ENCODE results near the gene PRR3. TPM values are rescaled to one million over a fixed set of nuclear protein-coding genes. Genes with fewer than 3 reads are reported as not detected.

PRR3 gene
- total RNA-seq, 2 experiments from 2014 or later, result 16.0 to 22.2 TPM

- H3K9me3 Mint-ChIP-seq, result no peaks in the 10 kb centered on the region
- DNase-seq, result no peak
- no peak overlapping the region for H3K4me3 Mint-ChIP-seq
- no peak overlapping the region for H3K27ac Mint-ChIP-seq
- H3K36me3 Mint-ChIP-seq (ENCODE audit: low read depth), result peaks cover 24% of the 10 kb centered on the region
- no peaks in the 10 kb centered on the region for H3K27me3 Mint-ChIP-seq
- POLR2A ChIA-PET, result no interaction called here
- CTCF ChIA-PET, result interaction anchor here (0.6 to 1.3 kb wide), 7 partner anchors 8 to 109 kb away, joined by 3 to 4 read pairs (median 3); partner anchors contain the start of gene ABCF1
- H3K4me1 Mint-ChIP-seq, result peaks cover 28% of the 10 kb centered on the region
Observed at GRCh38 chr6:30562470-30563425, 5.7 kb downstream of the PRR3 start.

DNA sequence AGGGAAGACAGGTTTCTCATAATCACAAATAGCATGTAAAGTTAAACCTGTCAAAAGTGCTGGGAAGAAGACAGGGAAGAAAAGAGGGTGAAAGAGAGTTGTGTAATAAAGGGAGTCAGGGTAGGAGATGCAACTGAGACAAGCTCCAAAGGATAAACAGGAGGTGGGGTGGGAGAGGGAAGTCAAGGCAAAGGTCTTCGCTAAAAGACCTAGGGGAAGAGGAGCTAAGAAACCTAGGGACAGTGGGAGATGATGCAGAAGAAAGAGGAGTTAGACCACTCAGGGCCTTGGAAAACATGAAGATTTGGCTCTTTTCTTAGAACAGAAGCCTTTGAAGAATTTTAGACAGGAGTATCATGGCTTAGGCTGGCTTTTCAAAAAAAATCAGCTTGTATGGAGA lies 7.0 kb downstream of the PRR3 start:
- DNase-seq, result no peak
- ChIA-PET POLR2A (no interaction called here), CTCF (interaction anchor here (0.6 to 1.3 kb wide), 5 partner anchors 13 to 111 kb away, joined by 3 to 4 read pairs (median 3); no protein-coding TSS in a partner anchor)
- no peaks in the 10 kb centered on the region for H3K9me3 Mint-ChIP-seq
- H3K27me3 Mint-ChIP-seq, result no peaks in the 10 kb centered on the region
- no peak overlapping the region for H3K4me3 Mint-ChIP-seq
- peaks cover 21% of the 10 kb centered on the region for H3K4me1 Mint-ChIP-seq
- no peak overlapping the region for H3K27ac Mint-ChIP-seq
- H3K36me3 Mint-ChIP-seq (ENCODE audit: low read depth), result peaks cover 21% of the 10 kb centered on the region

- H3K36me3 Mint-ChIP-seq (ENCODE audit: low read depth), result peaks cover 15% of the 10 kb centered on the region
- CTCF ChIA-PET, result interaction anchor here (0.6 to 1.4 kb wide), 3 partner anchors 22 to 120 kb away, joined by 3 to 4 read pairs (median 3); no protein-coding TSS in a partner anchor
- H3K27ac Mint-ChIP-seq, result no peak overlapping the region
- H3K27me3 Mint-ChIP-seq, result no peaks in the 10 kb centered on the region
- DNase-seq, result no peak
- POLR2A ChIA-PET, result interaction anchor here (0.6 kb wide), 1 partner anchor 52 kb away, joined by 3 read pairs; the partner anchor contains the start of gene MRPS18B
- no peaks in the 10 kb centered on the region for H3K9me3 Mint-ChIP-seq
- H3K4me1 Mint-ChIP-seq, result peaks cover 26% of the 10 kb centered on the region
- no peak overlapping the region for H3K4me3 Mint-ChIP-seq
Observed at GRCh38 chr6:30565772-30566171, 8.7 kb downstream of the PRR3 start.

DNA sequence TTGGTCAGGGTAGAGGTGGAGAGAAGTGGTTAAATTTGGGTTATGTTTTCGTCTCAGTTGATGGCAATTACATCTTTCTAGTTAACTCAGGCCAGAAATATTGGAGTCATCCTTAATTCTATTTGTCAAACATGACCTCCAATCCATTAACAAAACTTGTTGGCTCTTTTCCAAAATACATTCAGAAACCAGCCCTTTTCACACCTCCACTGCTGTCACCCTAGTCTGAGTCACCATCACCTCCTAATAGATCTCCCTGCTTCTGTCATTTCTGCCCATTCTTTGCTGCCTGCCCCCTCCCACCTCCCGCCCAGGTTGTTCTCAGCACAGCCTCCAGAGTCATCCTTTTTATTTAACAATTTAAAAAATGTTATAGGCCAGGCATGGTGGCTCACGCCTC lies 11.2 kb downstream of the PRR3 start:
- Mint-ChIP-seq H3K27me3 (no peaks in the 10 kb centered on the region), H3K4me3 (no peak overlapping the region), H3K9me3 (no peaks in the 10 kb centered on the region), H3K27ac (no peak overlapping the region), H3K36me3 (ENCODE audit: low read depth) (peaks cover 7% of the 10 kb centered on the region), H3K4me1 (peaks cover 44% of the 10 kb centered on the region)
- CTCF ChIA-PET, result interaction anchor here (0.9 kb wide), 1 partner anchor 12 kb away, joined by 3 read pairs; no protein-coding TSS in a partner anchor
- POLR2A ChIA-PET, result no interaction called here
- DNase-seq, result no peak

- Mint-ChIP-seq H3K9me3 (no peaks in the 10 kb centered on the region), H3K27ac (peak overlapping the region; percentile 97), H3K4me1 (peaks cover 61% of the 10 kb centered on the region), H3K27me3 (no peaks in the 10 kb centered on the region), H3K4me3 (peak overlapping the region; percentile 94), H3K36me3 (ENCODE audit: low read depth) (peaks cover 13% of the 10 kb centered on the region)
- no peak for DNase-seq
- CTCF ChIA-PET, result interaction anchor here (0.6 to 2.1 kb wide), 4 partner anchors 10 to 38 kb away, joined by 3 to 10 read pairs (median 5); partner anchors contain the start of gene PRR3
- POLR2A ChIA-PET, result interaction anchor here (0.6 to 2.4 kb wide), 3 partner anchors 13 to 849 kb away, joined by 4 to 8 read pairs (median 4); partner anchors contain the start of genes GNL1 and PRR3
Observed at GRCh38 chr6:30570263-30570662, 13.2 kb downstream of the PRR3 start.

DNA sequence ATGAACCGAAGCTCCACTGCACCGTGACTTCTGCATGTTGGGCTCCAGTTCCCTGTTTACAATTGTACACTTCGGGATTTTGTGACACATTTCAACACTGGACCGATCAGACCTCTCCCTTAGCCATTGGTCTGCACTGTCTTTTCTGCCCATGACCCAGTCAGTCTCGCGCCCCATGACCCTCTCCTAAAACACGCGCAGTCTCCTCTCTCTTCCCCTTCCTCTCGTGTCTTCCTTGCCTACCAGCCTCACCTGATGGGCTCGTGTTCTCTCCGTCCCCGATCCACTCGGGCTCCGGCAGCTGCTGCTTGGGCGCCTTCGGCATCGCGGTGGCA lies 13.6 kb downstream of the PRR3 start:
- H3K27me3 Mint-ChIP-seq, result no peaks in the 10 kb centered on the region
- peak overlapping the region; percentile 94 for H3K4me3 Mint-ChIP-seq
- POLR2A ChIA-PET, result interaction anchor here (0.6 to 2.4 kb wide), 4 partner anchors 14 to 849 kb away, joined by 4 to 8 read pairs (median 4); partner anchors contain the start of genes GNL1 and PRR3
- DNase-seq, result no peak
- CTCF ChIA-PET, result interaction anchor here (0.6 to 2.1 kb wide), 11 partner anchors 8 to 274 kb away, joined by 3 to 10 read pairs (median 4); partner anchors contain the start of gene PRR3
- H3K36me3 Mint-ChIP-seq (ENCODE audit: low read depth), result peaks cover 13% of the 10 kb centered on the region
- H3K9me3 Mint-ChIP-seq, result no peaks in the 10 kb centered on the region
- H3K27ac Mint-ChIP-seq, result peak overlapping the region; percentile 97
- H3K4me1 Mint-ChIP-seq, result peaks cover 60% of the 10 kb centered on the region

DNA sequence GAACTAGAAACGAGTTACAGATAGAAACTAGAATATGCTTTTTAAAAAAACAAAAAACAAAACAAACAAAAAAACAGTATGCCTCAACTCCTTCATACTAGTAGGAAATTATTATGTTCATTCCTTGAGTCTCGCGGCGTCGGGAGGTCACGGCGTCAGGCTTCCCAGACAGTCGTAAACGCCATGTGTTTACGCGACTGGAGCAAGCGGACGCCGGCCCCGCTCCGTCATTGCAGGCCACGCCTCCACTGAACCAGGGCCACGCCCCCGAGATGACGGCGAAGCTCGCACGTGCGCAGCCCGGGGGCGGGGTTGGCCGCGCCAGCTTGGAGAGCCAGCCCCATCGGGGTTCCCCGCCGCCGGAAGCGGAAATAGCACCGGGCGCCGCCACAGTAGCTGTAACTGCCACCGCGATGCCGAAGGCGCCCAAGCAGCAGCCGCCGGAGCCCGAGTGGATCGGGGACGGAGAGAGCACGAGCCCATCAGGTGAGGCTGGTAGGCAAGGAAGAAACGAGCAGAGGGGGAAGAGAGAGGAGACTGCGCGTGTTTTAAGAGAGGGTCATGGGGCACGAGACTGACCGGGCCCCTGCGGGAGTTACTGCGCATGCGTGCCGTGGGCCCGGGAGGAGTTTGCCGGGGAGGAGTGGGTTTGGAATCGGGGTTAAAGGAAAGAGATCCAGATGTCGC lies 14.1 kb downstream of the PRR3 start, which contains the start of gene ABCF1:
TSS of gene ABCF1 (plus strand) at position 368 of the 687 bp plus-strand sequence. CDS start at position 414, 46 bp downstream.
- H3K4me1 Mint-ChIP-seq, result peaks cover 59% of the 10 kb centered on the region
- POLR2A ChIA-PET, result interaction anchor here (0.6 to 2.4 kb wide), 5 partner anchors 14 to 850 kb away, joined by 4 to 8 read pairs (median 4); partner anchors contain the start of genes GNL1 and PRR3
- H3K9me3 Mint-ChIP-seq, result no peaks in the 10 kb centered on the region
- peak; percentile 99 for DNase-seq
- no peaks in the 10 kb centered on the region for H3K27me3 Mint-ChIP-seq
- CTCF ChIA-PET, result interaction anchor here (0.6 to 1.7 kb wide), 11 partner anchors 9 to 273 kb away, joined by 3 to 10 read pairs (median 4); partner anchors contain the start of gene ATAT1
- H3K4me3 Mint-ChIP-seq, result peak within 1 kb of the TSS; percentile 94
- H3K27ac Mint-ChIP-seq, result peak within 1 kb of the TSS; percentile 97
- H3K36me3 Mint-ChIP-seq (ENCODE audit: low read depth), result peaks cover 13% of the 10 kb centered on the region

- peaks cover 18% of the 10 kb centered on the region for H3K36me3 Mint-ChIP-seq (ENCODE audit: low read depth)
- ChIA-PET CTCF (interaction anchor here (0.8 to 1.7 kb wide), 10 partner anchors 9 to 273 kb away, joined by 3 to 10 read pairs (median 4); partner anchors contain the start of gene ATAT1), POLR2A (interaction anchor here (0.6 to 2.4 kb wide), 3 partner anchors 15 to 79 kb away, joined by 4 to 8 read pairs (median 4); partner anchors contain the start of genes GNL1 and PRR3)
- H3K27ac Mint-ChIP-seq, result peak overlapping the region; percentile 97
- peaks cover 63% of the 10 kb centered on the region for H3K4me1 Mint-ChIP-seq
- no peaks in the 10 kb centered on the region for H3K27me3 Mint-ChIP-seq
- no peaks in the 10 kb centered on the region for H3K9me3 Mint-ChIP-seq
- DNase-seq, result no peak
- peak overlapping the region; percentile 94 for H3K4me3 Mint-ChIP-seq
Observed at GRCh38 chr6:30571762-30572082, 14.6 kb downstream of the PRR3 start.

- no peak for DNase-seq
- Mint-ChIP-seq H3K36me3 (ENCODE audit: low read depth) (peaks cover 22% of the 10 kb centered on the region), H3K4me1 (peaks cover 63% of the 10 kb centered on the region), H3K27ac (peak overlapping the region; percentile 97), H3K27me3 (no peaks in the 10 kb centered on the region), H3K4me3 (peak overlapping the region; percentile 94), H3K9me3 (no peaks in the 10 kb centered on the region)
- CTCF ChIA-PET, result no interaction called here
- POLR2A ChIA-PET, result no interaction called here
Observed at GRCh38 chr6:30572148-30572547, 15.1 kb downstream of the PRR3 start.

DNA sequence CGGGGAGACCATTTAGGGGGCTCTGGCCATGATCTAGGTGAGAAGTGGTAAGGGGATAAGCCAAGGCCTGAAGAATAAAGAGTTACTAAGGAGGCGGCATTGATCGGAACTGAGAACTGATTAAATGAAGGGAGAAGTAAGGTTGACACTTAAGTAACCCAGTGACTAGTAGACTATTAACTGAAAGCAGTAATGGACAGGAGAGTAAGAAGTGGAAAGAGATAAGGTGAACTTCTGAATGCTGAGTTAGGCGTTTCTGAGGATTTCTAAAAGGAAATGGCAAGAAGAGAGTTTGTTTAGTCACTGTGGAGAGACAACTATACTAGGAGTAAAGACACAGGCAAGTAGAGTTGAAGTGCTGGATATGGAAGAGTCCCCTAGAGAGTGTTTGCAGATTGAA lies 16.0 kb downstream of the PRR3 start:
- Mint-ChIP-seq H3K4me3 (peak overlapping the region; percentile 94), H3K27me3 (no peaks in the 10 kb centered on the region), H3K4me1 (peaks cover 61% of the 10 kb centered on the region), H3K36me3 (ENCODE audit: low read depth) (peaks cover 32% of the 10 kb centered on the region), H3K27ac (peak overlapping the region; percentile 6), H3K9me3 (no peaks in the 10 kb centered on the region)
- POLR2A ChIA-PET, result no interaction called here
- DNase-seq, result no peak
- CTCF ChIA-PET, result interaction anchor here (0.7 to 1.3 kb wide), 2 partner anchors 40 to 45 kb away, joined by 3 read pairs; no protein-coding TSS in a partner anchor

GRCh38 chr6:30578051-30578450 lies 21.0 kb downstream of the PRR3 start:
- no peaks in the 10 kb centered on the region for H3K27me3 Mint-ChIP-seq
- H3K4me3 Mint-ChIP-seq, result no peak overlapping the region
- H3K9me3 Mint-ChIP-seq, result no peaks in the 10 kb centered on the region
- H3K36me3 Mint-ChIP-seq (ENCODE audit: low read depth), result peaks cover 61% of the 10 kb centered on the region
- ChIA-PET CTCF (interaction anchor here (1.0 to 2.0 kb wide), 9 partner anchors 9 to 153 kb away, joined by 3 to 8 read pairs (median 4); no protein-coding TSS in a partner anchor), POLR2A (no interaction called here)
- H3K4me1 Mint-ChIP-seq, result peaks cover 25% of the 10 kb centered on the region
- H3K27ac Mint-ChIP-seq, result peak overlapping the region; percentile 68
- no peak for DNase-seq

DNA sequence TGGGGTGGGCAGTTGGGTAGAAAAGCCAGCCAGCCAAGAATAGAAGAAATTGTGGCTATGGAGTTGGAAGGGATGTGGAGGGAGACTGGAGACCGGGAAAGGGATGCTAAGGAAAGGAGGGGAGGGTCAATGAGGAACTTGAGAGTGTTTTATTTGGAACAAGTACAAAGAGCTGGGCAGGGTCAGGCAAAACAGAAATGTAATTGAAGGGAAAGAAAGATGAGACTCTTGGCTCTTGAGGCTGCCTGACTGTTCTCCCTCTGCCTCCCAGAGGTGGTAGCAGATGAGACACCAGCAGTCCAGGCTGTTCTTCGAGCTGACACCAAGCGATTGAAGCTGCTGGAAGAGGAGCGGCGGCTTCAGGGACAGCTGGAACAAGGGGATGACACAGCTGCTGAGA lies 26.8 kb downstream of the PRR3 start:
- H3K4me1 Mint-ChIP-seq, result no peaks in the 10 kb centered on the region
- ChIA-PET POLR2A (no interaction called here), CTCF (interaction anchor here (1.2 to 4.5 kb wide), 3 partner anchors 10 to 14 kb away, joined by 3 to 21 read pairs (median 16); no protein-coding TSS in a partner anchor)
- H3K4me3 Mint-ChIP-seq, result no peak overlapping the region
- H3K27ac Mint-ChIP-seq, result no peak overlapping the region
- H3K9me3 Mint-ChIP-seq, result no peaks in the 10 kb centered on the region
- H3K27me3 Mint-ChIP-seq, result no peaks in the 10 kb centered on the region
- DNase-seq, result no peak
- peaks cover 68% of the 10 kb centered on the region for H3K36me3 Mint-ChIP-seq (ENCODE audit: low read depth)
